K562 (cell line): ENCODE measurements around the gene MSANTD1. TPM values are rescaled to one million over a fixed set of nuclear protein-coding genes. Genes with fewer than 3 reads are reported as not detected.

Experiments
- ARHGAP35 ChIP-seq: fragments of 450-650 bp; IDR thresholded peaks from 2 replicates; pipeline ENCODE4 v1.6.1; 2018; ENCODE audit not compliant: partially characterized antibody
- ATF3 ChIP-seq, 2 experiments: fragments of 450-650 bp in 1 of 2; sonication (generic) in 1 of 2; formaldehyde crosslinking in 1 of 2; IDR thresholded peaks in 1 of 2; conservative IDR thresholded peaks in 1 of 2; 2 replicates each; pipeline versions ENCODE4 v1.6.1 to v1.8.1; 2016 to 2023; ENCODE audit warnings: mild to moderate bottlenecking in 2 of 2, moderate library complexity in 2 of 2, inconsistent platforms in 1 of 2, missing genetic modification reagents in 1 of 2
- CBFA2T2 ChIP-seq: fragments of 450-650 bp; conservative IDR thresholded peaks from 2 replicates; pipeline ENCODE4 v1.6.1; 2017; ENCODE audit warnings: mild to moderate bottlenecking
- CREB3L1 ChIP-seq: fragments of 450-650 bp; IDR thresholded peaks from 2 replicates; pipeline ENCODE4 v1.6.1; 2014; ENCODE audit warnings: low read depth, mild to moderate bottlenecking, moderate library complexity, borderline replicate concordance
- CREM ChIP-seq: IDR thresholded peaks from 2 replicates; pipeline ENCODE4 v1.6.1; 2014; ENCODE audit warnings: antibody characterized with exemption, low read depth
- CTBP1 ChIP-seq: fragments of 450-650 bp; IDR thresholded peaks from 2 replicates; pipeline ENCODE4 v1.6.1; 2016; ENCODE audit warnings: borderline replicate concordance
- CXXC5 ChIP-seq: fragments of 250-450 bp; sonication (Bioruptor Pico); IDR thresholded peaks from 2 replicates; pipeline ENCODE4 v1.8.0; 2022; ENCODE audit warnings: inconsistent platforms, mild to moderate bottlenecking, moderate library complexity
- DNMT1 ChIP-seq: fragments of 450-650 bp; IDR thresholded peaks from 2 replicates; pipeline ENCODE4 v1.6.1; 2016; ENCODE audit warnings: antibody characterized with exemption, mild to moderate bottlenecking
- GATAD2B ChIP-seq: fragments of 450-650 bp; IDR thresholded peaks from 2 replicates; pipeline ENCODE4 v1.6.1; 2017; ENCODE audit warnings: mild to moderate bottlenecking, borderline replicate concordance
- HDAC3 ChIP-seq: fragments of 450-650 bp; IDR thresholded peaks from 2 replicates; pipeline ENCODE4 v1.6.1; 2018; ENCODE audit warnings: borderline replicate concordance, mild to moderate bottlenecking, moderate library complexity; ENCODE audit not compliant: partially characterized antibody
- JUND ChIP-seq, 2 experiments: IDR thresholded peaks; 2 replicates in 1 of 2; 3 replicates in 1 of 2; pipeline ENCODE4 v1.6.1; 2011; ENCODE audit warnings: borderline replicate concordance in 2 of 2, low read depth in 2 of 2, low read length in 2 of 2, improper control_type of control experiment in 1 of 2, missing biosample characterization in 1 of 2, missing genetic modification characterization in 1 of 2, missing genetic modification reagents in 1 of 2
- LEF1 ChIP-seq: fragments of 450-650 bp; IDR thresholded peaks from 2 replicates; pipeline ENCODE4 v1.6.1; 2016; ENCODE audit warnings: mild to moderate bottlenecking
- MNT ChIP-seq, 2 experiments: fragments of 450-650 bp; conservative IDR thresholded peaks; 2 replicates each; pipeline ENCODE4 v1.6.1; 2017; ENCODE audit warnings: mild to moderate bottlenecking in 2 of 2, moderate library complexity in 2 of 2
- MTA3 ChIP-seq: fragments of 450-650 bp; formaldehyde crosslinking; IDR thresholded peaks from 2 replicates; pipeline ENCODE4 v1.6.1; 2017; ENCODE audit warnings: mild to moderate bottlenecking, borderline replicate concordance
- NCOR1 ChIP-seq: fragments of 450-650 bp; IDR thresholded peaks from 2 replicates; pipeline ENCODE4 v1.6.1; 2016; ENCODE audit warnings: mild to moderate bottlenecking, moderate library complexity
- NFE2 ChIP-seq: IDR thresholded peaks from 2 replicates; pipeline ENCODE4 v1.6.1; 2014; ENCODE audit warnings: antibody characterized with exemption, low read depth
- PRPF4 ChIP-seq: fragments of 200-400 bp; formaldehyde crosslinking; IDR thresholded peaks from one replicate; pipeline ENCODE4 v1.6.1; 2017; ENCODE audit warnings: low read length, low read depth, mild to moderate bottlenecking; ENCODE audit not compliant: insufficient read depth, poor library complexity, severe bottlenecking
- RBM17 ChIP-seq: fragments of 200-400 bp; formaldehyde crosslinking; IDR thresholded peaks from 2 replicates; pipeline ENCODE4 v1.6.1; 2017; ENCODE audit warnings: low read depth, mild to moderate bottlenecking, low read length, borderline replicate concordance
- SMARCE1 ChIP-seq: fragments of 450-650 bp; IDR thresholded peaks from 2 replicates; pipeline ENCODE4 v1.7.1; 2016; ENCODE audit warnings: mild to moderate bottlenecking
- SOX6 ChIP-seq: fragments of 450-650 bp; IDR thresholded peaks from 2 replicates; pipeline ENCODE4 v1.6.1; 2014; ENCODE audit warnings: mild to moderate bottlenecking
- TEAD1 ChIP-seq, 2 experiments: fragments of 450-650 bp in 1 of 2; sonication (generic) in 1 of 2; formaldehyde crosslinking; IDR thresholded peaks; 2 replicates each; pipeline versions ENCODE4 v1.4.0 to v1.8.0; 2020 to 2022; ENCODE audit warnings: mild to moderate bottlenecking in 2 of 2, missing genetic modification reagents in 1 of 2
- TSC22D4 ChIP-seq: fragments of 450-650 bp; IDR thresholded peaks from 2 replicates; pipeline ENCODE4 v1.6.1; 2016; ENCODE audit warnings: missing genetic modification characterization, missing biosample characterization, control low read depth
- ZNF175 ChIP-seq: fragments of 200-800 bp; sonication (Bioruptor generic); IDR thresholded peaks from 2 replicates; pipeline ENCODE4 v1.6.1; 2016; ENCODE audit warnings: low read depth, mild to moderate bottlenecking, missing genetic modification characterization, missing compliant biosample characterization
- ZNF274 ChIP-seq: IDR thresholded peaks from 2 replicates; pipeline ENCODE4 v1.6.1; 2011; ENCODE audit warnings: low read depth, mild to moderate bottlenecking, low read length, moderate library complexity, borderline replicate concordance
- ZNF384 ChIP-seq: IDR thresholded peaks from 2 replicates; pipeline ENCODE4 v1.6.1; 2012; ENCODE audit warnings: low read depth, low read length, improper control_type of control experiment
- polyA plus RNA-seq, 8 experiments: library from polyadenylated mRNA; depleted of rRNA in 4 of 8; stranded (reverse) in 5 of 8; unstranded in 3 of 8; fragments of >200 nt; fragmentation: Nextera tagmentation in 2 of 8; fragmentation: Illumina TruSeq in 1 of 8; extraction: Ambion mirVana in 2 of 8; extraction: Trizol in 1 of 8; gene quantifications; 2 replicates each; pipeline versions ENCODE4 v1.2.1 to v1.2.3, GENCODE V29; 2011 to 2014; ENCODE audit warnings: inconsistent platforms in 1 of 8, missing spikeins in 1 of 8
- total RNA-seq, 7 experiments: library from RNA; depleted of rRNA in 6 of 7; stranded (reverse); fragments of >200 nt in 6 of 7; fragmentation: Illumina TruSeq in 2 of 7; extraction: Trizol in 2 of 7; gene quantifications; 2 replicates each; pipeline versions ENCODE4 v1.2.1 to v1.2.3, GENCODE V29; 2011 to 2021; ENCODE audit warnings: low replicate concordance in 1 of 7

MSANTD1 gene
- total and polyA plus RNA-seq, 9 of the 15 experiments (the other 6 are each of a cell fraction or from before 2014, with no cell fraction given): 0.04 to 0.09 (median 0.07) TPM; not detected in 6

GRCh38 chr4:3241898-3242524, 6.9 kb upstream of the MSANTD1 start (continued):
- TF ChIP-seq CXXC5 (CRISPR knock-in tag) (peak; percentile 57; the same call in 1 of the 2 replicates), CBFA2T2 (peak; percentile 44), NCOR1 (peak; percentile 78), ATF3 (IDR thresholded peaks at IDR 0.05) (peak; percentile 69), ATF3 (CRISPR knock-in tag; conservative IDR thresholded peaks at IDR 0.05) (no peak), MNT (conservative IDR thresholded peaks at IDR 0.05) (peak in 1 of 2 experiments; percentile 67; a peak in 3 of 4 replicates), ZNF175 (no peak), CREB3L1 (0 out of 2 replicates have a peak, but pooled peaks have one; percentile 25), TEAD1 (CRISPR knock-in tag; IDR thresholded peaks at IDR 0.05) (0 out of 4 replicates have a peak, but pooled peaks of 1 of the 2 experiments have one; percentile 45), SOX6 (peak; percentile 60), ZNF274 (no peak), HDAC3 (no peak), GATAD2B (peak; percentile 59; the same call in 1 of the 2 replicates), TSC22D4 (tag) (no peak), PRPF4 (no peak), ZNF384 (no peak), LEF1 (peak; percentile 54; the same call in 1 of the 2 replicates), MTA3 (no peak), DNMT1 (no peak), RBM17 (no peak), SMARCE1 (peak; percentile 54), CREM (peak; percentile 52; the same call in 1 of the 2 replicates), CTBP1 (0 out of 2 replicates have a peak, but pooled peaks have one; percentile 42), ARHGAP35 (no peak), JUND (IDR thresholded peaks at IDR 0.05; ENCODE audit: borderline replicate concordance, low read depth, low read length) (peak; percentile 65; the same call in 1 of the 2 replicates), JUND (tag; IDR thresholded peaks at IDR 0.05; ENCODE audit: borderline replicate concordance, low read depth, low read length) (peak; percentile 41; the same call in 1 of the 3 replicates), NFE2 (peak; percentile 74)
